ENCODE measurements around the gene TTYH3. TPM values are rescaled to one million over a fixed set of nuclear protein-coding genes. Genes with fewer than 3 reads are reported as not detected.

TTYH3 gene
- total RNA-seq, 1 donor from 2014 or later: 106 TPM

DNA sequence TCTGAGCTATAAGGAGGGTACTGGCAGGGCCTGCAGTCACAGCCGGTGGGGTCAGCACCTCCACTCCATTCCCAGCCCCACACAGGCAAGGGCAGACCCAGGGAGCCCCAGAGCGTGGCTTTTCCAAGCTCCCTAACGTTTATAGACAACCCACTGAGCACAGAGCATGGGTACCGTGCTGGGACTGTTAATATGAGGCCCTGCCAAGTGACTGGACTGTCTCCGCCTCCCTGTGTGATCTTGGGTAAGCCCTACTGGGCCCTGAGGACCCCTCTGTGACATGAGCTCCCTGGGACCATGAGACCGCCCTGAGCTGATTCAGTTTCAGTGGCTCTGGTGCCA is 12.4 kb downstream of the TTYH3 start:
- no peak overlapping the region for H3K4me3 ChIP-seq (ENCODE audit: low read depth, low read length)
- H3K36me3 ChIP-seq (ENCODE audit: control insufficient read depth, insufficient read depth, low read length): peaks cover 3% of the 10 kb centered on the region
- TF ChIP-seq, protein P1, sequence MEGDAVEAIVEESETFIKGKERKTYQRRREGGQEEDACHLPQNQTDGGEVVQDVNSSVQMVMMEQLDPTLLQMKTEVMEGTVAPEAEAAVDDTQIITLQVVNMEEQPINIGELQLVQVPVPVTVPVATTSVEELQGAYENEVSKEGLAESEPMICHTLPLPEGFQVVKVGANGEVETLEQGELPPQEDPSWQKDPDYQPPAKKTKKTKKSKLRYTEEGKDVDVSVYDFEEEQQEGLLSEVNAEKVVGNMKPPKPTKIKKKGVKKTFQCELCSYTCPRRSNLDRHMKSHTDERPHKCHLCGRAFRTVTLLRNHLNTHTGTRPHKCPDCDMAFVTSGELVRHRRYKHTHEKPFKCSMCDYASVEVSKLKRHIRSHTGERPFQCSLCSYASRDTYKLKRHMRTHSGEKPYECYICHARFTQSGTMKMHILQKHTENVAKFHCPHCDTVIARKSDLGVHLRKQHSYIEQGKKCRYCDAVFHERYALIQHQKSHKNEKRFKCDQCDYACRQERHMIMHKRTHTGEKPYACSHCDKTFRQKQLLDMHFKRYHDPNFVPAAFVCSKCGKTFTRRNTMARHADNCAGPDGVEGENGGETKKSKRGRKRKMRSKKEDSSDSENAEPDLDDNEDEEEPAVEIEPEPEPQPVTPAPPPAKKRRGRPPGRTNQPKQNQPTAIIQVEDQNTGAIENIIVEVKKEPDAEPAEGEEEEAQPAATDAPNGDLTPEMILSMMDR (IDR thresholded peaks at IDR 0.05; ENCODE audit: insufficient read depth, low read length, poor library complexity, severe bottlenecking): no peak
- no peak for DNase-seq (ENCODE audit: low read depth)
- H3K27me3 ChIP-seq (ENCODE audit: control insufficient read depth, insufficient read depth, low read length): no peaks in the 10 kb centered on the region

DNA sequence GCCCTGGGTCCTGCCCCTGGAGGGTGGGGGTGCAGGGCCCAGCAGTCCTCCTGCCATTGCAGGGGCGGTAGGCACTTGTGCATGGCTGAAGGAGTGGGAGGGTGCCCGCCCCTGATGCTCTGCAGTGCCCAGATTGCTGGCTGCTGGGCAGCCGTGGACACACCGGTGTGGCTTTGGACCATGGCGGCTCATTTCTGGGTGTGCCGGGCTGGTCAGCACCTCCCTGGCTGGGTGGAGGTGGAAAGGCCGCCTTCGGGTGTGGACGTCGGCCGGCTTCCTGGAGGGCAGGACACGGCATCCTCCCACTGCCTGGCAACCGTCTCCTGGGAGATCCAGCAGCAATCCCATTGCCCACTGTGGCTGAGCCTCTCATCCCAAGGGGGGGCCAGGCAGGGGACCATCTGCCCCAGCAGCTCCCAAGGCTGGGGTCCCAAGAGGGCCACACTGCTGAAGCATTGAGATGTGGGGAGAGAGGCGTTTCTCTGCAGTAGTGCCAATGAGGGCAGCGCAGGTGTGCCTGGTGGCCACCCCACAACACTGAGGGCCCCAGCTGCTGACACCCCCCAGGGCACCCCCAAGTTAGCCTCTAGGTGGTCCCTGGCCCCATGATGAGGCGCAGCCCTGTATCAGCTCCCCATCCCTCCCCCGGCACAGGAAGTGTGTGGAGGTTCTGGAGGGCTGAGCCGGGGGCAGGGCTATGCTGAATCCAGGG is 12.9 kb downstream of the TTYH3 start:
- TF ChIP-seq, protein P1 (IDR thresholded peaks at IDR 0.05; ENCODE audit: insufficient read depth, low read length, poor library complexity, severe bottlenecking): no peak
- no peak for DNase-seq (ENCODE audit: low read depth)

GRCh38 chr7:2645274-2645868 is 13.6 kb downstream of the TTYH3 start:
- H3K4me3 ChIP-seq (ENCODE audit: low read depth, low read length): no peak overlapping the region
- DNase-seq (ENCODE audit: low read depth): no peak
- H3K27me3 ChIP-seq (ENCODE audit: control insufficient read depth, insufficient read depth, low read length): no peaks in the 10 kb centered on the region
- TF ChIP-seq, protein P1 (IDR thresholded peaks at IDR 0.05; ENCODE audit: insufficient read depth, low read length, poor library complexity, severe bottlenecking): no peak
- peaks cover 5% of the 10 kb centered on the region for H3K36me3 ChIP-seq (ENCODE audit: control insufficient read depth, insufficient read depth, low read length)

More for the DNA sequence above, 12.9 kb downstream of the TTYH3 start:
- H3K4me3 ChIP-seq (ENCODE audit: low read depth, low read length): no peak overlapping the region
- H3K36me3 ChIP-seq (ENCODE audit: control insufficient read depth, insufficient read depth, low read length): peaks cover 3% of the 10 kb centered on the region
- H3K27me3 ChIP-seq (ENCODE audit: control insufficient read depth, insufficient read depth, low read length): no peaks in the 10 kb centered on the region

- H3K27me3 ChIP-seq (ENCODE audit: control insufficient read depth, insufficient read depth, low read length): no peaks in the 10 kb centered on the region
- TF ChIP-seq, protein P1 (IDR thresholded peaks at IDR 0.05; ENCODE audit: insufficient read depth, low read length, poor library complexity, severe bottlenecking): no peak
Observed at GRCh38 chr7:2646336-2646679, 14.5 kb downstream of the TTYH3 start.

GRCh38 chr7:2646680-2647571 is 15.1 kb downstream of the TTYH3 start:
- DNase-seq (ENCODE audit: low read depth): no peak
- Histone ChIP-seq H3K27me3 (ENCODE audit: control insufficient read depth, insufficient read depth, low read length) (no peaks in the 10 kb centered on the region), H3K4me3 (ENCODE audit: low read depth, low read length) (no peak overlapping the region), H3K36me3 (ENCODE audit: control insufficient read depth, insufficient read depth, low read length) (peaks cover 7% of the 10 kb centered on the region)
- TF ChIP-seq, protein P1 (IDR thresholded peaks at IDR 0.05; ENCODE audit: insufficient read depth, low read length, poor library complexity, severe bottlenecking): no peak

More at GRCh38 chr7:2646336-2646679, 14.5 kb downstream of the TTYH3 start:
- peaks cover 5% of the 10 kb centered on the region for H3K36me3 ChIP-seq (ENCODE audit: control insufficient read depth, insufficient read depth, low read length)
- no peak overlapping the region for H3K4me3 ChIP-seq (ENCODE audit: low read depth, low read length)
- DNase-seq (ENCODE audit: low read depth): no peak

Measured in kidney epithelial cell (primary cell).